NCI-H2227 treated with DMSO at 0.1 percent for 48 hours (cell line): ENCODE data around the gene REEP1.

Experiments used
- DNase-seq: peaks from one replicate; lab custom pipeline; 2025; lab: John Stamatoyannopoulos, UW

REEP1 gene

GRCh38 chr2:86305915-86306254, 31.5 kb downstream of the REEP1 start:
- no peak for DNase-seq

- DNase-seq = no peak
These were observed 32.1 kb downstream of the REEP1 start for GRCh38 chr2:86305195-86305914.

- DNase-seq = no peak
These were observed 33.0 kb downstream of the REEP1 start for GRCh38 chr2:86304416-86304815.

DNA sequence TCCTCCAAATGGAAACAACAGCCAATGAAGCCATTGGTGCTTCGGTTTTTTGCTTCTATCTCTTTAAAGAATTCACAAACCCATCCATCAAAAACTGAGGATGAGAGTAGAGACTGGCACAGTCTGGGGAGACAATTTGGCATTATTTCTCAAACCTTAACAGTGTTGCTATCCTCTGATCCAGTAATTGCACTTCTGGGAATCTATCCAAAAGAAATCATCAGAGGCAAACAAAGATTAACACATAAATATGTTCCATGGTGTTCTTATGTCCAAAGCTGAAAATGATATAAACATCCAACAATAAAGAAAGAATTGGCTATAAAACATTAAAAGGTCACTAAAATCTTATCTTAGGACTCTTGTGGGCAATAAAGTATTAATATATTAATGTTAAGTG, 35.1 kb downstream of the REEP1 start:
- DNase-seq = peak; percentile 22

DNA sequence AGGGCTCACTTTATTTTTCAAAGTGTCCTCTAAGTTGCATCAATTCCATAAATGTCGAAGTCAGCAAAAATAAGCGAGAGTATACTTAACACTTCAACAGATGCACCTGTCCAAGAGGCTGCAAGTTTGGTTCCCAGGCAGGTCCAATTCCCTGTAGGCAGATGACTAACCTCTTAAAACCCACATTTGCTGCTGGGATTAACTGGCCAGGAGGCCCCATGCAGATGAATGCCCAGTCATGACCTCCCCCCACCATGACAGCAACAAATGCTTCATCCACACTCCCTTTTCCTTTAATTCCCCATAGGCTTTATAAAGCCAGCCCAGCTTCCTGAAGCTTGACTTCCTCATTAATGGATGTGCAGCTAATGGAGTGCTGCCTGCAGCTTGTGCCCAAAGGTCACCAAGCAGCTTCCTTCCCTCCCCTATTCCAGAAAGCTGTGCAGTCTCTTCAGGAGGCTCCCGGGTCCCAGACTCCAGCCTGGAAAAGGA, 35.7 kb downstream of the REEP1 start:
- no peak for DNase-seq

- DNase-seq = no peak
These were observed 36.4 kb downstream of the REEP1 start for GRCh38 chr2:86301009-86301408.

DNA sequence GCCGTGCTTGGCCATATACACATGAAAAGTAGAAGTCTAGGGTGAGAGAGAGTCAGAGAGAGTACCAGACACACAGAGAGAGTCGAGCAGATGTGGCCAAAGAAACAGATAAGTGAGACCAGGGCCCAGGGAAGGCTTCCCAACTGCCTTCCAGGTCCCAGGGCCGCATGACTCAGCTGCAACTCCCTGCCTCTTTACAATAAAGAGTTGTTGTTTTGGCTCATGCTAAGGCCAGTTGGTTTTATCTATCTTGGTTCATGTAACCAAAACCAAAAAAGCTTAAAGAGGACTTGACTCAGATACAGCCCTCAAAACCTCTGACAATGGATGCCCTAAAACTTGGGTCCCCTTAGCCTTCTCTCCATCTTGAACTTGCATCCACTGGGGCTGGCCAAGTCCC, 36.9 kb downstream of the REEP1 start:
- no peak for DNase-seq

GRCh38 chr2:86298411-86299390, 38.7 kb downstream of the REEP1 start:
- no peak for DNase-seq

DNA sequence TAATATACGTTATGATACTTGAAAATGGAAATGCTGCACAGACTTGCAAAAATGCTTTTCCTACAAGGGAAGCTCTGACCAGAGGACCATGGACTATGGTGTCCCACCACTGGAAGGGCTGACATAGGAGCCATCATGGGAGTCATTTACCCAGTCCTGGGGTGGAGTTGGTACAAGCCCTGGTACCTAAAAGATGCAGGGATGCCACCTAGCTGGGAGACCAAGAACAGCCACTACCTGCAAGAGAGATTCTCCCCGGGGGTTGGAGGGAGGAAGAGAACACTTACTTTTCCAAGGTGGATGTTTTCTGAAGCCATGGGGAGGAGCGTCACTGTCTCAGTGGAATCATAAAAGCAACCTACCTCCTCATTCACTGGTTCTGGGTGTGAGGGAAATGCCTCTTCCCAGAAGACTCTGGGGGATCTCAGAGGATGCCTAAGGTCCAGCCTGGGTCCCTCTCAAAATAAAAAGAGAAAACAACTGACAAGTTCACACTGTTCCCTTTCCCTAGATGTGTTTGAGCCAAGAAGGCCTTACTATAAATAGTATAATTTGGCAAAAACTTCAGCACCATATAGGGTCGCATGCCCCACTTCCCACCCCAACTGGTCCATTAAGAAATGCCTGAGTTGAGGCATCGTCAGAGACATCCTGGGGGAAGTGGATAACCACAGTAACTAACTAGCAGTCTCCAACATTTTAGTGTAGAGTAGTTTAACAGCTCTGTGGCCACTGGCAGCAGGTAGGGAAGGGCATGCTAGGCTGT, 39.9 kb downstream of the REEP1 start:
- no peak for DNase-seq

DNA sequence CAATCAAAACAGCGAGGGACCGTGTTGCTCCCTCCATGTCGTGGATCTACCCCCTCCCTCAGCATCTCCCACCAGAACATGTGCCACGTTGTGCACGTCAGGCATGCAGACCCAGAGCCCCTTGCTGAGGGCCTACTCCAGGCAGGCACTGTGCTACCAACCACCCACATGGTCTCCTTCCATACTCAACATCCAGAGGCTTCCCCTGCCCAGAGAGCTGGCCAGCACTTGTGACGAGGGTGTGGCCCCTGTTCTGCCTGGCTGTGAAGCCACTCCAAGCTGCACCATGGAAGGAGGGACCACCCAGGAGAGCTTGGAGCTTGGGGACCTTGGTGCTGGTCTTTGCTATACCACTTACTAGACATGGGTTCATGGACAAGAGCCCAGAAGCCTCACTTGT, 40.5 kb downstream of the REEP1 start:
- DNase-seq = no peak

GRCh38 chr2:86295066-86295465, 42.4 kb downstream of the REEP1 start:
- no peak for DNase-seq

DNA sequence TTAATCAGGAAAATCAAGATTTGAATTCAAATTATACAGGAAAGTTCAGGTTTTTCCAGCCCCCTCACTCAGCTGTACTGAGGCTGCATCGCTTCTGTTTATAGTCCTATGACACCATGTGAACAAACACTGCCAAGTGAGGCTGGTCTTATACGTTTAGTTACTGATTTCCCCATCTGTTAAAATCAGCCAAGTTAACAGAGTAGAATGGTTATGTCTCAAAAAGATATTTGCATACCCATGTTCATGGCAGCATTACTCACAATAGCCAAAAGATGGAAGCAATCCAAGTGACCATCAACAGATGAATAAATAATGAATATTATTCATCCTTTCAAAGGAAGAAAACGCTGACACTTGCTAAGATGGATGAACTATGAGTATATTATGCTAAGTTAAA, 43.8 kb downstream of the REEP1 start:
- no peak for DNase-seq

- no peak for DNase-seq
These were observed 44.6 kb downstream of the REEP1 start for GRCh38 chr2:86292571-86293515.

GRCh38 chr2:86291328-86291662, 46.1 kb downstream of the REEP1 start:
- DNase-seq = no peak

DNA sequence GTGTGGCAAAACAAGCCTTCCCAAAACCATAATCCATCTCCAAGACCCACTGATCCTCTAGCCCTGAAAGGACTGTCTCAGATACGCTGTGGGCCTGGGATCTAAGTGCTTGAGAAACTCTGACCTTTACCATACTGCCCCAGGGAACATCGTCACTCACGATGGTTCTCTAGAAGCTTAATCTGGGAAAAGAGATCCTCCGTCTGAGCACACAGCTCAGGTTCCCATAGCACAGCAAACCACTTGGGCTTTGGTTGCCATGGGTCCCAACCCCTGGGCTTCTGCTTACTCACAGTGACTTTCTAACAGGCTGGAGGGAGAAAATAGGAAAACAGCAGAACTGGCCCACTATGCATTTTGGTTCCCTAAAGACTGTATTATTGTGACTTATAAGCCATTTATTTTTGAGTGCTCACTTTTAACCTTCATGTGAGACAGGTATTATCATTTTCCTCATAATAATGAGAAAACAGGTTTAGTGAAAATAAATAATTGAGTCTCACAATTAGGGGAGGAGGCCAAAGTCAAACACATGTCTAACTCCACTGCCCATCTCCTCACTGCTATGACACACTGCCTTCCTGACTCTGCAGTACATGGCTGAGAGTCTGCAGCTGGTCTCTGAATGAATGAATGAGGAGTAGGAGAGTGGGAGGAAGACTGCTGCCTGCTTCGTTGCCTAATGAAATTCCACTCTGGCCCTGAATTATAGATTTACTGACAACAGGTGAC, 46.7 kb downstream of the REEP1 start:
- no peak for DNase-seq

DNA sequence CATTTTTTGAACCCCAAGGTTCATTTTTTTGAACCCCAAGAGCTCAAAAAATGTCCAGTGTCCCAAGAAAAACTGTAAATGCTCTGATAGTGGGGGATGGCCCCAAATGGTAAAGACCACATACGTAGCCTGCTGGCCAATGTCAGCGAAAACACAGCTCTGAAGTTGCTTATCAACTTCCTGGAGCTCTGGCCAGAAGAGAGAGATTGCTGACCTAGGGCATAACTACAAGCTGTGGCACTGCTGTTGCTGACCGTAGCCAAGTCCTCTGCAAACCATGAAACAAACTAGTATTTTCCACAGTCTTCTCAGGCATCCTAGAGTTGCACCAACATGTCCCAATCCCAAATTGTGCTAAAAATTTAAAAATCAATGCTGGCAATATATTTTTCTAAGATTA, 50.9 kb downstream of the REEP1 start:
- DNase-seq = no peak

GRCh38 chr2:86285981-86286380, 51.4 kb downstream of the REEP1 start:
- DNase-seq = no peak

DNA sequence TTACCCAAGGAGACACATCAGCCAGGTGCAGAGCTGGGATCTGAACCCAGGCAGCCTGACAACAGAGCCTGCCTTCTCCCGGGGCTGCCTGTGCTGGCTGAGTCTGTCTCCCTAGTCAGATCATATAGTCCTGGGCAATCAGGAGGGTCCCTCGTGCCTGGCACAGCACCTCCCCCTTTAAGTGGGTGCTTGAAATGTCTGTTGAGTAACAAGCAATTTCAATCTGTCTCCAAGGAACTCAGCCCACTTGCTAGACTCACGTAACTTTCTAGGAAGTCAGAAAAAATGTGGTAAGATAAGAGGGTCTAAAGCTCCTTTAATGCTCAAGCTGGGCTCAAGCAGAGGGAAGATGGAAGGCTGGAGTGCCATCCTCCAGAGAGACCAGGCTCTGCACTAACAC, 51.9 kb downstream of the REEP1 start:
- no peak for DNase-seq

DNA sequence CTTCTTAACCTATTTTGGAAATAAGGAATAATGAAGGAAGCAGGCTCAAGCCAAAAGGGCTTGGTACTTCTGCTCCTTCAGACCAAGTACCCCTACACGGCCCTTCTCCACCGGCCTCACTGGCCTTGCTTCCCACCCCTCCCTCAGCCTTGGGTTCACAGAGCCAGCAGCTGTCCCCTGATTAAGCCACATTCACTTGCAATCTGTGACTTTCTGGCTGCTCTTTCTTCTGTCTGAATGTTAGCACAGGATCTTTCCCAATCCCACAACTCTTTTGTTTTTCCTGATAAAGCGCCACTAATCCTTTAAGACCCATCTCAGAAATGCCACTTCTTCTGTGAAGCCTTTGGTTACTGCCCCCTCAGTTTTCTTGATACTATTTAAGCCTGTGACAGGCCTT, 52.4 kb downstream of the REEP1 start:
- DNase-seq = no peak

DNA sequence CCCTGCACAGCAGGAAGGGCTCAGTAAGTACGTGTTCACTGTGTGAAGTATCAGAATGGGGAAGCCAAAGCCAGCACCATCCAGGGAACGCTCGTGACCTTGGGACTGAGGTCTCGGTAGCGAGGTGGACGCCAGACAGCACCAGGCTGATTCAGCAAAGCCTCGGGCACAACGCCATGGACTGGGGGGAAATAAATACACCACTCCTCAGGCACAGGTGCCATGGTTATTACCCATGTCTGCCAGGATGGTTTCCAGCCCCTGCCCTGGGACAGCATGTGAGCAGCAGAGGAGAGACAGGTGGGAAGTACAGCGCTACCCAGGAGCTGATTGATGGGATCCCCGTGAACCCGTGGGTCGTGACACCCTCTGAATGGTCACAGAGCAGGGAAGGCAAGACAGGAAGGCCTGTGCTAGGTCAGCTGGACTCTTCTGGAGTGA, 53.0 kb downstream of the REEP1 start:
- DNase-seq = no peak
